Fibroblast of gingiva (primary cell): Measurements from ENCODE around the gene PSMD13.
A peak's percentile ranks its signal among the peaks of the same experiment; 100 is the strongest.

Experiments
- DNase-seq: peaks from one replicate; pipeline ENCODE4 v3.0.0-alpha.2; 2011; ENCODE audit warnings: low read depth

PSMD13 gene

DNA sequence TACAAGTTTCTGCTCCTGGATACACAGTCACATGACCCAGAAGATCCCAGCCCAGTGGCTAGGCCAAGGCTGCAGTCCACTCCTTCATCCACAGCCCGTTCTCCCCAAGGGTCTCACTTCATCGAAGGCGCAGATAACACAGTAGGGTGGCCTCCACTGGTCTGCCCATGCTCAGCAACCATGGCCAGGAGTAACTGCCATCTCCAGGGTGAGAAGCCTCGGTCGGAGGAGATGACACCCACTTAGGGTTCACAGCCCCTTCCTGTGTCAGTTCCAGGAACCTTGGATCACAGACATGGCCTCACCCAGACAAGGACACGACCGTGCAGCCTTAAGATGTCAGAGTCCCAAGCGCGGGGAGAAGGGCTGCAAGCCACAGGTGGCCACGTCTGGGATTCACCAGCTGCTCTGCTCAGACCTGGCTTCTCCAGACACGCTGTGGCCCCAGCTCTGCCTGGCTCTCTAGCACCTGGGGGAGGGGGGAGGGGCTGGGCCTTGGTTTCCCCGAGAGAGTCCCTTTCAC is 32.1 kb upstream of the PSMD13 start:
- no peak for DNase-seq

DNA sequence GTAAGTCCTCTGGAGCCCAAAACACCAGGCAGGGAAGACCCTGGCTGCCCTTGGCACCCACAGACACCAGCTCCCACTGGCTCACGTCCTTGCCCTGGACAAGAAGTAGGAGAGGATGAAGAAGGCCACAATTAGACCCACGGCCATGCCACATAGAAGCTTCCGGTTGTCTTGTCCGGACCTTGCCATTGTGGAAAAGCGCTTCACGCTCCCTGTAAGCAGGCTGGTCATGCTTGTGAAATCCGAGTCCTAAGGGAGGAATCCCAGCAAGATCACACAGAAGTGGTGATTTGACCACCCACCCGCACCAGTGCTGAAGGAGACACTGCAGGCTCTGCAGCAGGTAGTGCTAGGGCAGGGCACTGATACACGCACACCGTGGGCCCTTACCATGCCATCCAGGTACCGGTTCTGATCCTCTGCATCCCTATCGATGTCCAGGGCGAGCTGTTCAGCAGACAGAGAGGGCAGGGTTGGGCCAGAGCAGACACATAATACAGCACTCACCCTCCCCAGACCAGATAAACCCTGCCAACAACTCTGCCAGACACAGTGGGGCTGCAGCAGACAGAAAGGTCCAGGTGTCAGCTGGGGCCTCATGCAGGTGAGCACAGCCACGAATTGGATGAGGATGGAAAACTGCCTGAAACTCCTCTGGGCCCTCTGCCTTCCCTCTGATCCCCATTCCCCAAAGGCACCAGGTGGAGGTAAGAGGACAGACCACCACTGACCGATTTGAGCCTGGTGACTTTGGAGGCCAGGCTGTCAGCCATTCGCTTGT is 31.4 kb upstream of the PSMD13 start:
- no peak for DNase-seq

DNA sequence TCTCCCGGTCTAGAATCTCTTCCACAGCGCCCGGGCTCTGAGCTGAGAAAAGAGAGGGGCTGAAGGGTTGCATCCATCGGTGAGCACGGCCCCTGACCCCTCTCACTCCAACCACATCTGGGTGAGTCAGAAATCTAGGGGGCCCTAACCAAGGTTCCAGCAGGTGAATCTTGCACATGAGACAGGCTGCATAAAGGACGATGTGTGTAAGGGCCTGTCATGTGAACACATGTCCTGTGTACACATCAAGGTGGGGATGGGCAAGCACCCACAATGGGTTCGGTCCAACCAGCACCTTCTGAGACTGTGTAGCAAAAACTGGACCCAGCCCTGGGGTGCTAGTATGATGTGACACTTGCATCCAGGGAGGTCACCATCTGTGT is 30.8 kb upstream of the PSMD13 start:
- DNase-seq, result no peak

DNA sequence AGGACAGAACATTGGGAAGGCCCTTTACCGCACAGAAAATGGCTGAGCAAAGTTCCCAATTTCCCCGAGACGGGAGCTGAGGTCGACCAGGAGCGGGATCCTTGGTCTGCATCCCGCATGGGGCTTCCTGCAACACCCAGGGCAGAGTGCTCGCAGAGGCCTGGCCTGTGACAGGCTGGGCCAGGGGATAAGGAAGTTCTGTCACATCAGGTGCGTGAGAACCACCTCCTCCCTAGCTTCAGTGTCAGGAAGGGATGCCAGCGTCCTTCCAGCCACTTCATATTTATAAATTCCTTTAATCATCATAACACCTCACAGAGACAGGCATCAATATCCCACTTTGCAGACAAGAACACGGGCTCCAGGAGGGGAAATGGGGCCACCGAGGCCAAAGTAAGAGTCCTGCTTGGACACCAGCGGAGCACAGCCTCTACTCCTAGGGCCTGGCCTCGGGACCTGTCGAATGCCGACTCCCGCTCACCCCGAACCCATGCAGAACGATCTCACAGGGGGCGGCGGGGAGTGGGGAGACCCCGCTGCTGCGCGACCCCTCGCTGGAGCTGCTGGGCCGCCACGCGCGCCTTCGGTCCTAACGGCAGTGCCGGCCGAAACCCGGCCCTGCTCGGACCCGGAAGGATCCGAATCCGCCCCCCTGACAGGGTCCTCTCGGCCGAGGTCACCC is 30.1 kb upstream of the PSMD13 start:
- no peak for DNase-seq

DNA sequence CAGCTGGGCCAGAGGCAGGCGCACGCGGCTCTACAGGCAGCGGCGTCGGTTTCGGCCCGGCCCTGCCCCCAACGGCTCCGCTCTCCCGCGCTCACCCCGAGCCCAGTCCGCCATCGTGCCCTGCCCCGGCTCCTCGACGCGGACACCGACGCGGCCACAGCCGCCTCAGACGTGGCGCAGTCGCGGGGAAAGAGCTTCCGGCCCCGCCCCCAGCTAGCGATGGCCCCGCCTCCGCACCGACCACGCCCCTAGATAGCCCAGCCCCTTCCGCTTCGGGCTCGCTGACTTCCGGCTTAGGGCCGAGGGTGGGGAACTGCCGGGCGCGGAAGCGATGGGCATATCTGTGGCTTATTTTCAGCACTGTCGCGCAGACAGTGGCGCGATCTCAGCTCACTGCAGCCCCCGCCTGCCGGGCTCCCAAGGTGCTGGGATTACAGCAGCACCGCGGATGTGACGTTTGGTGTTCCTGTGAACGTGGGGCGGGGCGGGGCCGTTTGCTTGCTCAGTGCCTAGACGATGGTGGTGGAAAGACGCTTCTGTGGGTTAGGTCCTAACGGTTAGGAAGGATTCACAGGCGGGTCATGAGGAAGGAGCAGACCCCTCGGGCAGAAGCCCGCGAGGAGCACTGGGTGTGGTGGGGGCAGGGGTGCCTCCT is 29.4 kb upstream of the PSMD13 start, which contains the start of the genes BET1L and RIC8A:
BET1L (minus strand) TSS at position 192 of the 655 bp plus-strand sequence; CDS start at position 114, 78 bp downstream.
RIC8A (plus strand) TSS at position 501 of the 655 bp plus-strand sequence. CDS start 1,147 bp downstream, outside the sequence.
- peak; percentile 100 for DNase-seq

DNA sequence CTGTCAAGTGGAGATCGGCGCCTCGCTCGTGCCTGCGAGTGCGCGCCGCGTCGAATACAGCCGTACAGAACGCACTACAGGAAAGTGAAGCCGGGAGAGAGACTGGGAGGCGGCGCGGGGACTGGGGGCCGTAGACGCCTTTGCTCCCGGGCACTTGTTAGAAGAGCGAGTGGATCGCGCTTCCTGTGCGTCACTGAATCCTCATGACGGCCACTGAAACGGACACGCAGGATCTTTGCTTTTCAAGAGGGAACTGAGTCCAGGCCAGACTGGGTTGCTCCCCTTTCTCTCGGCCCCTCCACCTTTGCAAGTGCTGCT is 29.0 kb upstream of the PSMD13 start:
- peak; percentile 65 for DNase-seq

DNA sequence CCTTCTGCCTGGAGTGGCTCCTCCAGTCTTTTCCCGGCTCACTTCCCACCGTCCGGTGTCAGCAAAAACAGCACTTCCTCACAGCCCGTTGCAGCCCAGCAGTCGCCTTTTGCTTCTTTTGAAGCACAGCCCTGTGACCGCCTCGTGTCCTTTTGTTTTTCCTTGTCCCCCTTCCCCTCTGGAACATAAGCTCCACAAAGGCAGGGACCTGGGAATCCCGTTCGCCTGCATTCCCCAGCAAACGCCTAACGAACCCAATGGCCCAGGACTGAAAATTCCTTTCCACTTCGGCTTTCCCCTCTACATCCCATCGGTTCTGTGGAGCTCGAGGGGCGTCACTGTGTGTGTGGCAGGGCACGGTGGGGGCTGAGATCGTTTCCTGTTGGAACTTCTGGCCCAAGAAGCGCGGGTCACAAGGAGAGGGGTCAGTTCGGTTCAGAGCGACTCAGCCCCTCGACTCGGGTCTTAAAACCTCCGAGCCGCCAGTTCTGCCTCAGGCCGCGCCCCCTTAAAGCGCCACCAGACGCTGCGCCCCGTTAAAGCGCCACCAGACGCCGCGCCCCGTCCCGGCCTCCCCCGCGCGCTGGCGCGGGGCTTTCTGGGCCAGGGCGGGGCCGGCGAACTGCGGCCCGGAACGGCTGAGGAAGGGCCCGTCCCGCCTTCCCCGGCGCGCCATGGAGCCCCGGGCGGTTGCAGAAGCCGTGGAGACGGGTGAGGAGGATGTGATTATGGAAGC is 28.4 kb upstream of the PSMD13 start:
- DNase-seq, result peak; percentile 75

DNA sequence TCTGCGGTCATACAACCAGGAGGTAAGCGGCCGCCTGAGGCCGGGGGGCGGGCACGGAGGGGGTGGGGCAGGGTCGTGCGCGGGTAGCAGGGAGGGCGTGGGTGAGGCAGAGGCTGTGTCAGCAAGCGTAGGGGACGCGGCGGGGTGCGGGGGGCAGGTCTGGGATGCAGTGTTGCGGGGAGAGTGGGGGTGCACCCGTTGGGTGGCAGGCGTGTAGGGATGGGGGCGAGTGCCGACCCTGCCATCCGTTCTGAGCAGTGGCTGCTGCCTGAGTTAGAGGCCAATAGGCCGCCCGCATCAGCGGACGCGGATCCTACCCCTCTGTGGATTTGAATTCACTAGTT is 27.9 kb upstream of the PSMD13 start:
- DNase-seq, result no peak

DNA sequence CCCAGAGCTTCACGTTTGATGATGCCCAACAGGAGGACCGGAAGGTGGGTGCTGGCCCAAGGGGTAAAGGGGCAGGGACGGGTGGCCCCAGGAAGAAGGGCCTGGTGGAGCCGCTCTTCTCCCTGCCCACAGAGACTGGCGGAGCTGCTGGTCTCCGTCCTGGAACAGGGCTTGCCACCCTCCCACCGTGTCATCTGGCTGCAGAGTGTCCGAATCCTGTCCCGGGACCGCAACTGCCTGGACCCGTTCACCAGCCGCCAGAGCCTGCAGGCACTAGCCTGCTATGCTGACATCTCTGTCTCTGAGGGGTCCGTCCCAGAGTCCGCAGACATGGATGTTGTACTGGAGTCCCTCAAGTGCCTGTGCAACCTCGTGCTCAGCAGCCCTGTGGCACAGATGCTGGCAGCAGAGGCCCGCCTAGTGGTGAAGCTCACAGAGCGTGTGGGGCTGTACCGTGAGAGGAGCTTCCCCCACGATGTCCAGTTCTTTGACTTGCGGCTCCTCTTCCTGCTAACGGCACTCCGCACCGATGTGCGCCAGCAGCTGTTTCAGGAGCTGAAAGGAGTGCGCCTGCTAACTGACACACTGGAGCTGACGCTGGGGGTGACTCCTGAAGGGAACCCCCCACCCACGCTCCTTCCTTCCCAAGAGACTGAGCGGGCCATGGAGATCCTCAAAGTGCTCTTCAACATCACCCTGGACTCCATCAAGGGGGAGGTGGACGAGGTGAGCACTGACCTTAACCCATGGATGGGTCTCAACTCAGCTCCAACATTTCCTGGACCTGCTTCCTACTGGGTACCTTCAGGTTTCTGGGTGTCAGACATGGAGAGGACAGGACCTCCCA is 27.3 kb upstream of the PSMD13 start:
- peak; percentile 17 for DNase-seq

DNA sequence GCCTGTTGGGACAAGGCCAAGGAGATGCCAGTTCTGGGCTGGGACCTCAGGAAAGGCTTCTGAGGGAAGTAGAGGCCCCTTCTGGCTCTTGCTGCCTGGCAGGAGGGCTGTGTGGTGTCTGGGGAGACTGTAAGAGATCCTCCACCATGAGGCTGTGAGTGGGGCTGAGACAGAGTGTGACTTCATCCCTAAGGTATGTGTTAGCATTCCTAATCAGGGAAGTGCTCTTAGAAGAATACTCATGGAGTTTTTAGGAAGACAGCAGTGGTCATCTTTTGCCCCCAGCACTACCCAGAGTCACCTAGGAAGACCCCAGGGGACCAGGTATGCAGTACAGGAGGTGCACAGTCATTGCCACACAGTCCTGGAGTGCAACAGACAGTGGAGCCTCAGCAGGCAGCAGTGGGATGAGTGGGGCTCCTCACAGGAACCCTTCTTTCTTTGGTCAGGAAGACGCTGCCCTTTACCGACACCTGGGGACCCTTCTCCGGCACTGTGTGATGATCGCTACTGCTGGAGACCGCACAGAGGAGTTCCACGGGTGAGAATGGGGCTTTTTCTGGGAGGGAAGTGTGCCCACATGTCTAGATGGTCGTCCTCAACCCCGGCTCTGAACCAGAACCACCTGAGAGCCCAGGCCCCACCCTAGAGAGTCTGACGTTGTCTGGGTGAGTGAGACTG is 26.5 kb upstream of the PSMD13 start:
- peak; percentile 59 for DNase-seq

DNA sequence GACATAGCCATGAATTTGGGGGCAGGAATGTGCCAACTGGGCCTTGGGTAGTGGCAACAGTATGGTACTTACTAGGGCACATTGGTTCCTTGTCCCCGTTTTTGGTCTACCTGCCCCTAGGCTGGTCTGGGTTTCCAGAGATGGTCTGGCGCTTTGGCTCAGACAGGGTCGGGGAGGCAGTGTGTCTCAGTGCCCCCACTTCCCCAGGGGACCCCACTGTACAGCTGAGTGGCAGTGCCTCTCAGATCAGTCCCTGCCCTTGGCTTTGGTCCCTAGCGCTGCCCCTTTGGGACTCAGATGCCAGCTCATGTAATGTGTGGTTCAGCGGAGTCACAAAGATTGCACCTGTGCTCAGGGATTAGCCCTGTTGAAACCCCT is 26.0 kb upstream of the PSMD13 start:
- DNase-seq, result no peak

DNA sequence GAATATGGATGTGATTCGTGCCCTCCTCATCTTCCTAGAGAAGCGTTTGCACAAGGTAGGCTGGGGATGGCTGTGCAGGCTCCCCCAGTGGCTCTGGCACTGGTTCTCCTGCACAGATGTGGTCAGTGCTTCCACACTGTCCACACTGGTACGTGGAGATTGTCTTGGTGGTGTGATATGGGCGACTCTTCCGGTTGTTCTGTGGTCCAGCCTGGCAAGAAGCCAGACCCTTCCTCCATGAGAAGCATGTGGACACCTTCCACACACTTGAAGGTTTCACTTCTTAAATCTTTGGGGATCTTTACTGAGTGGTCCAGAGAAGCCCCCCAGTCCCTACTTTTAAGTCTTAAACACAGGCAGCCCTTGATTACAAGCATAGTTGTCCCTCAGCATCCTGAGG is 25.5 kb upstream of the PSMD13 start:
- DNase-seq, result no peak

DNA sequence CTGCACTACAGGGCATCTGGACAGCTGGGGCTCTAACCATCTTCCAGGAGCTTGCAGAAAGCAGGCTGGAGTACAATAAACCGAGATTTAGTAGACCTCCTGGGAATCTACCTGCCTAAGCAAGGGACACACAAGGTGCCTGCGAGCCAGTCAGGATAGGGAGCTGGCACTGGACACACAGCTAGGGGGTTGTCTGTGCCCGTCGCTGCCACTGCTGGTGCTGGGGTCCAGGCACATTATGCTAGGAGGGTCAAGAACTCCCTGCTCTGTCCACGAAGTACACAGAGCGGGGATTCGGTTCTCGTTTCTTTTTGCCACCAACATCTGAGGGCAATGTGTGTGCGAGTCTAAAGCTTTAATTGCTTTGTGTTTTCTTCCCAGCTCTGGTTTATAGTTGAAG is 25.0 kb upstream of the PSMD13 start:
- no peak for DNase-seq

DNA sequence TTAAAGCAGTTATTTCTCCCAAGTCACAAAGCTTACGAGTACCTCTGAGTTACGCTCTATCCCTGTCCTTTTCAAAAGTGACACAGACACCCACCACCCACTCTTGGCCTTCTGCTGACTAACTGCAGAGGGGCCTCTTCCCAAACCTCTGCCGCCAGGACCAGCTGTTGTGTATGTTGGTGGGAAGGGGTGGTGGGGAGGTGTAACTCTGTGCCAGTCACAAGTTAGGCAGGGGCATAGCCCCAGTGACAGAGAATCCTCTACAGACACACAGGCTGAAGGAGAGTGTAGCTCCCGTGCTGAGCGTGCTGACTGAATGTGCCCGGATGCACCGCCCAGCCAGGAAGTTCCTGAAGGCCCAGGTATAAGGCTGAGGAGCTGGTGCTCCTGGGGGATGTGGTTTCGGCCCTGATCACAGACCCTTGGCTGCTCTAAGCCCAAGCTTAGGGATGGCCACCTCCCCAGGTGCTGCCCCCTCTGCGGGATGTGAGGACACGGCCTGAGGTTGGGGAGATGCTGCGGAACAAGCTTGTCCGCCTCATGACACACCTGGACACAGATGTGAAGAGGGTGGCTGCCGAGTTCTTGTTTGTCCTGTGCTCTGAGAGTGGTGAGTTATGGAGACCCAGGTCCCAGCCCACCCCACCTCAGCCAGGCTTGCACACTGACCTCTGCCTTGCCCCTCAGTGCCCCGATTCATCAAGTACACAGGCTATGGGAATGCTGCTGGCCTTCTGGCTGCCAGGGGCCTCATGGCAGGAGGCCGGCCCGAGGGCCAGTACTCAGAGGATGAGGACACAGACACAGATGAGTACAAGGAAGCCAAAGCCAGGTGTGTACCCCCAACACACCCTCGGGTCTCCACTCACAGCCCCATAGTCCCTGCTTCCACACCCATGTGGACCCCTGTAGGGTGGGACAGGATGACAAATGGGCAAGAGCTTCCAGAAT is 24.4 kb upstream of the PSMD13 start:
- no peak for DNase-seq

DNA sequence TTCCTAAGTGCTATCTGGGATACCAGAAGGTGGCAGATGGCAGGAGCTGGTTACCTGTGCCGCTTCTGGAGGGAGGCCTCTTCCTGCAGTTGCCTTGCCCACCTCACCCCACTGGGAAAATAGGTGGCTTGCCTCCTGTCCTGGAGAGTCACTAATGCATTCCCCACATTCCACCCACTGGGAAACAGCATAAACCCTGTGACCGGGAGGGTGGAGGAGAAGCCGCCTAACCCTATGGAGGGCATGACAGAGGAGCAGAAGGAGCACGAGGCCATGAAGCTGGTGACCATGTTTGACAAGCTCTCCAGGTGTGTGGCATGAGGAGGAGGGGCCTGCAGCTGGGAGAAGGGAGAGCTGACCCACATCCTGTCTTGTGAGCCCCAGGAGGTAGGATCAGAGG is 23.7 kb upstream of the PSMD13 start:
- no peak for DNase-seq

DNA sequence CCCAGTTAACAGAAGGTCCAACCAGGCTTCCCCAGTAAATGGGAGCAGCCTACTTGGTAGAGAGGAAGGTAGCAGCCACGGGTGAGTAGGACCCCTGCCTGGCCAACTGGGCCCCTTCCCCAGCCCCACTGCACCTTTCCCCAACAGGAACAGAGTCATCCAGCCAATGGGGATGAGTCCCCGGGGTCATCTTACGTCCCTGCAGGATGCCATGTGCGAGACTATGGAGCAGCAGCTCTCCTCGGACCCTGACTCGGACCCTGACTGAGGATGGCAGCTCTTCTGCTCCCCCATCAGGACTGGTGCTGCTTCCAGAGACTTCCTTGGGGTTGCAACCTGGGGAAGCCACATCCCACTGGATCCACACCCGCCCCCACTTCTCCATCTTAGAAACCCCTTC is 22.7 kb upstream of the PSMD13 start:
- no peak for DNase-seq

DNA sequence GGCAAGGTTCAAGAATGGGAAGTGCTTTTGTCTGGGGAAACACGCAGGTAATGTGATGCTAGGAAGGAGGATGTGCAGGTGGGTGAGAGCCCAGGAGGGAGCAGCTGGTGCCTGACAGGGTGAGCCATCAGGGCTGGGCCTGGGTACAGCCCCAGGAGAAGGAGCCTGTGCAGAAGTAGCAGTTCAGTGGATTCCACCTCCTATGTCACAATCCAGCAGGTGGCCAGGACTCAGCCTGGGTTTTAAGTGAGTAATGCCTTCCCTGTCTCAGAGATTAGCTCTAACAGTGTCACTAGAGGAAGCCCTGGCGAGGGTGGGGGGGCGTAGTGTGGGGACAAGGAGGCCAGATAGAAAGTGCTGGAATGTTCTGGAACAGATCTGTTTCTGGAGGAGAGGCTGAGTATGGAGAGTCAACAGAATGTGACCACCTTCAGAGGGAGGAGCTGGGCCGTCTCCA is 21.2 kb upstream of the PSMD13 start:
- DNase-seq, result no peak

DNA sequence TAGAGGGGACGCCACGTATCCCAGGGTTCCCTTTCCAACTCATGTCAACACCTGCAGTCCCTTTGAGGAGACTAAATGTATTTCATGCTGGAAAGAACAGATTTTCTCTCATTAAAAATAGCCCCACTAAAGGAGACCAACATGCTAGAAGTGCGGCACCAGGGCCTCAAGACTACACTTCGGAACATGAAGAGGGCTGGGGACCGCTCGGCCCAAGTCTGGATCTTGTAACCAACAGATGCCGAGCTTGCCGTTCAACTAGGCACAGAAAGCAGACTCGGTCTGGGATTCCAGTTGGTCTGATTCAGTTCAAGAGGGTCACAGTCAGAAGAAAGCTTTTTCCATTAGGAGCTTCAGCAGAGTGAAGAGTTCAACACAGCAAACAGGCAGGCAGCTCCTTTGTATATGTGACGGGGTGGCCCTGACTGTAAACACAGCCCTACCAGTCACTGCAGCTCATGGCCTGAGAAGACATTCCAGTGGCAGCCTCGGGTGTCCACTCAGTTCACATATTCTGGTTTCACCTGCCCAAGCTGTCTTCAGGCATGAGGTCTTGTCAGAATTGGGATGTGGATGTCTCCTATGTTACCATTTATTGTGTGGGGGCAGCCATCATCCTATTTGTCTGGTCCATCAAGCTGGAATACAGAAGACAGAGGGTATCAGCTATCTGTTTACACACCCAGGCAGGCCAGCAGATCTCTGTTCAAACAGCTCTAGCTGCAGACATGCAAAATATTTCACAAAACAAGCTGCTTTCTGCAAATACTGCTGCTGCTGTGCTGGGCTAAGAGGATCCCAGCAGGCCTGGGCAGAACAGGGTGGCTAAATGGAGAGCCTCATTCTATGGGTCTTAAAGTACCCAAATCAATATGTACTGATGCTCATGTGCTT is 20.4 kb upstream of the PSMD13 start:
- DNase-seq, result no peak

DNA sequence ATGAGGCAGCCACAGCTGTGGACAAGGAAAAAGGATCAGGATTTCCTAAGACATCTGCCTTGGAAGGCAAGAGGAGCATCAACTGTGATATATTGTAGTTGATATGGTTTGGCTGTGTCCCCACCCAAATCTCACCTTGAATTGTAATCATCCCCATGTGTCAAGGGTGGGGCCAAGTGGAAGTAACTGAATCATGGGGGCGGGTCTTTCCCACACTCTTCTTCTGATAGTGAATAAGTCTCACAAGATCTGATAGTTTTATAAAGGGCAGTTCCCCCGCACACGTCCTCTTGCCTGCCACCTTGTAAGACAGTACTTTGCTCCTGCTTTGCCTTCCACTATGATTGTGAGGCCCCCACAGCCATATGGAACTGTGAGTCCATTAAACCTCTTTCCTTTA is 19.1 kb upstream of the PSMD13 start:
- DNase-seq, result no peak
